T follicular helper cell (primary cell): ENCODE results near the gene KCNC4.

Source experiments
- DNase-seq: peaks from one replicate; pipeline ENCODE4 v3.0.0-alpha.2; 2020; ENCODE audit warnings: low read depth

The KCNC4 gene

DNA sequence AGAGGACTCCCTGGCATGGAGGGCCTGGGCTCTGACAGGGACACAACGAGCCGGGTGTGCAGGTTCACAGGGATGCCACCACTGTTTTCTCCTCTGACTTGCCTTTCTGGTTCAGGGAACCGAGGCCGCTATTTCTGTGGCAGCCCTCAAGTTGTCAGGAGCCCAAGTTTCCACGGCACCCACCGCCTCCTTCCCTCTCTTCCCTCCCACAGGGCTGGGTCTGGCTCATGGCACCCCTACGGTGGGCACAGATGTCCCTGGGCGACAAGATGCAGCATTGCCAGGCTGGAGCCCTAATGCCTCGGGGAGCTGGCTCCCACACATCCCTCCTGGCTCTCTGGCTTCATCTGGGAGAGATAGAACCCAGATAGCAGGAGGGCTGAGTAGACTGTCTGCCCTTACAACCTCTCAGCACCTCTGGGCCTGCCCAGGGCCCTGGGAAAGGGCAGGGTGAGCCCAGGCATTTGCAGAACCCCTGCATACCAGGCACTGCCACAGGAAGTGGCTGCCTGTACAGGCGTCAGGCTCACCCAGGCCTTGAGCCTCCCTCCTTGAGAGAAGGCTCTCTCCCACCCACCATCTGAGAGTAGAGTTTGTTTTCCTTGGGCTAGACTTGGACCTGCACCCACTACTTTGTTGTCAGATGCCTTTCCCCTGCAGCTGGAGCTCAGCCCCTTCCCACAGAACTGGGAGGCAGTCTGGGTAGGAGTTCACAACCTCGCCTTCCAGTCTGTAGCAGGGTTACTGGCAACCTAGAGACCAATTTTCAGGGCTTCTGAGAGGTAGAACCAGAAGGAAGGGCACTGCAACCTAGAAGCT is 20.5 kb downstream of the KCNC4 start:
- DNase-seq: no peak

DNA sequence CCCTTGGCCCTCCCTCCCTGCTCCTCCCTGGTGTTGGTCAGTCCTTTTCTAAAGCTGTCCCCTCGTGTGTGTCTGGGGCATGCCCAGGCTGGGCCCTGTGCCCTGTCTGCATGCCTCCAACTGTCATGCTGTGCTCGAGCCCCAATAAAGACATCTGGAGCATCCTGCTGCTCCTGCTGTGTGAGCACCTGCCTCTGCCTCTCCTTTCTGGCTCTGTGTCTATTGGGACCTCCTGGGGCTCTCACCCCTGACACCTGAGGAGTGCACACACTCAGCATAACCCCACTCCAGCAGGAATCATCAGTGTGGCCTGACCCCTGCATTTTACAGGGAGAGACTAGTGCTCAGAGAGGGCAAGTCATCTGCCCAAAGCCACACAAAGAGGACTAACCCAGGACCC is 23.7 kb downstream of the KCNC4 start:
- no peak for DNase-seq

- DNase-seq: no peak
Observed at GRCh38 chr1:110234691-110235090, 24.6 kb downstream of the KCNC4 start.

DNA sequence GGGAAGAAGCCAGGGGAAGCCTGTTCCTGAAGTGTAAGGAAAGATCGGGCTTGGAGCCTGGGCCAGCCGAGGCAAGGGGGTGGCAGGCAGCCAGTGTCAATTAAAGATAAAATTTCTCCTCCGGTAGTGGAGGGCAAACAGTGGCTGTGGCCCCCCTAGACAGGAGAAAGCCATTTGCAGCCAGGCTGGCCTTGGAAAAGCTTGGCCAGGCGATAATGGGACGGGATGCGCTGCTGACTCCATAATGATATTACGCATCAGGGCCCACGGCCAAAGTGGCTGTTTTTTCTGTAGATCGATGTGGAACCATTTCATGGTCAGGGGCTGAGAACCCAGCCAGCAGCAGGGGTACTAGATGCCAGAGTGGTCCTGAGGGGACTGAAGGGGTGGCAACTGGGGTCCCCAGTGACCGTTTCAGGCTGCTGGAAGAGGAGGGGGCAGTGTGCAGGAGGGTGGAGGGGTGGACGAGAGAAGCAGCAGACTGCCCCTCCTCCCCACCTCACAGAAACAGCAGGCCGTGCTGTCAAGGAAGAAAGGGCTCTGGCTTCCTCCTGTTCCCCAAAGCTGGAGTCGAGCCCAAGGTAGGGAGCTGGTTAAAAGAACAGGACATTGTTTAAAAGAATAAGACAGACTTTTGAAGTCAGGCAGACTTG is 25.2 kb downstream of the KCNC4 start:
- no peak for DNase-seq

GRCh38 chr1:110235834-110236682 is 25.9 kb downstream of the KCNC4 start:
- DNase-seq: no peak

DNA sequence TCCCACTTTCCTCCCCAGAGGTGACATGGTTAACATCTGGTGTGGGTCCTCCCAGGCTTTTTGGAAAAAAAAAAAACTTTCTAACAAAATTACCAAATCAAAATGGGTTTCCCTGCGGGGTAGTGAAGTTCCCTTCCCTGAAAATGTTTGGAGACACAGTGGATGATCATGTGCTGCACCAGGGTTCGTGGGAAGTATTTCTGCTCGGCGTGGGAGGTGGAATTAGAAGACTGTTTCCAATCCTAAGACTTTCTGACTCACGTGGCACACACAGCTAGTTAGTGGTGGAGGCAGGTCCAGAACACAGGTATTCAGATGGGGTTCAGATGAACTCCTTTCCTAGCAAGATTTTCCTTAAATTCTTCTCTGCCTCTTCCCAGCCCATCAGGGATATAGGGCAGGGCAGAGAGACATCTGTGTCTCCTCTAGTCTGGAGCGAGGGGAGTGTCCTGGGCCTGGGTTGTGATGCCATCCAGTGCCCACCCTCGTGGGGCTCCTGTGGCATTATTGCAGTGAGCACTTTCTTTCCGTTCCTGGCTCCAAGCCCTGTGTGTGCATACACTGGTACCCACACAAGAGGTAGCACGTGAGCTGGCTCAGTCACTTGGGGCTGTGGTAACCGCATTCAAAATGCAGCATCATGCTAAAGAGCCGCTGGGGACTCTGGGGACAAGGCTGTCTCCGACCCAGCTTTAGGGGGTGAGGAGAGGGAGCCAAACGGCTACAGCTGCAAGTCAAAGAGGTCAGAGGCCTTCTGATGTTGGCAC is 27.5 kb downstream of the KCNC4 start:
- no peak for DNase-seq

DNA sequence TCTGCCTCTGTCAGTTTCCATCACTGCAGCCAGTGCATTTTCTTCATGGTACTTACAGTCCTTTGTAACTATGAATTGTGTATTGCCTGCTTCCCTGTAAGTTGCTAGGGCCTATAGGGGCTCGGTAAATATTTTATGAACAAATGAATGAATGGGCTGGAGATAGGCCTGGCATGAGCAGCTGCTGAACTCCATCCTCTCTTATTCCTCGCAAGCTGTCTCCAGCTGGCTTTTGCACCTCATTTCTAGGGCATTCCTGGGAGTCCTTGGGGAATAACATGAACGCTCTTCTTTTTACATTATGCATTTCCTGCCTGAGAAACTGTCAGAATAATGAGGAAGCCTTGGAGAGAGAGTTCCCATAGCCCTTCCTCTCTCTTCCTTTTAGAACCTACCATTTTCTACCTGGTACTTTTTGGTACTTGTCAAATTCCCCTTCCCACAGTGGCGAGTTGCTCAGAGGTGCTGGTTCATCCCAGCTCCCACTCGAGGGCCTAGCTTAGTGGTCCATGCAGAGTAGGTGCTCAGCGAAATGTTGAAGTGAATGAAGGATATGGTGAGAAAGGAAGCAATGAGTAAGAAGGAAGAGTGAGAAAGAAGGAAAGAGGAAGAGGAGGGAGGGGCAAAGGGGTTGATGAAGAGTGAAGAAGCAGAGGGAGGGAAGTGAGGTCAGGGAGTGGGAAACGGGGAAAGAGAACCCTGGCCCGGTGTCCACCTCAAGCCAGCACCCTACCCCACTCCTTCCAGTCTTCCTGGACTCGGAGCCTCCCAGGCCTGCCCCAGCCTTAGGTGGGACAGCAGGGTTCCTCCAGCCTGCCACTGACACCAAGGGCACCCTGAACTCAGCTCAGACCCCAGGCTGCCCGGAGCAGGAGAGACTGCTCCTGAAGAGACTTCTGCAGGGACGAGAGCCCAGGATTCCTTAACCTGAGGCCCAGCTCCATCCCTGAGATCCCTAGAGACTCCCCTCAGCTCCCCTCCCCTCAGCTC is 29.6 kb downstream of the KCNC4 start:
- DNase-seq: no peak

- DNase-seq: no peak
Observed at GRCh38 chr1:110240476-110241210, 30.5 kb downstream of the KCNC4 start.

GRCh38 chr1:110241516-110241915 is 31.4 kb downstream of the KCNC4 start:
- DNase-seq: no peak

- DNase-seq: no peak
Observed at GRCh38 chr1:110242062-110242461, 31.9 kb downstream of the KCNC4 start.

DNA sequence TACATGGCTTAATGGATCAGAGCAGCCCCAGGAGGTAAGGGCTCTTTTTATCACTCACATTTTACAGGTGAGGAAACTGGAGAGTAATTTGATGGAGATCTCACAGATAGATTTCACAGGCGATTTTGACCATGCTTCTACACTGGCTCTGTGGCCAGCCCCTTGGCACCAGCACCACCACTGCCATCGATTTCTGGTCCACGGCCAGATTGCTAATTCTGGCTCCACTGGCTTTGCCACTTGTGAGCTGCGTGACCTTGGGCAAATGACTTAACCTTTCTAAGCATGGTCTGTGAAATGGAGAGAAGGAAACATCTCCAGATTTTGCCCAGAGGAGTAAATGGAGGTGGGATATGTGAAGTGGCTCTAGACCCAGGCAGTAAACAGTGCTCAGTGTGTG is 32.6 kb downstream of the KCNC4 start:
- no peak for DNase-seq

GRCh38 chr1:110243146-110243545 is 33.0 kb downstream of the KCNC4 start:
- DNase-seq: no peak

GRCh38 chr1:110243574-110243973 is 33.5 kb downstream of the KCNC4 start:
- no peak for DNase-seq

DNA sequence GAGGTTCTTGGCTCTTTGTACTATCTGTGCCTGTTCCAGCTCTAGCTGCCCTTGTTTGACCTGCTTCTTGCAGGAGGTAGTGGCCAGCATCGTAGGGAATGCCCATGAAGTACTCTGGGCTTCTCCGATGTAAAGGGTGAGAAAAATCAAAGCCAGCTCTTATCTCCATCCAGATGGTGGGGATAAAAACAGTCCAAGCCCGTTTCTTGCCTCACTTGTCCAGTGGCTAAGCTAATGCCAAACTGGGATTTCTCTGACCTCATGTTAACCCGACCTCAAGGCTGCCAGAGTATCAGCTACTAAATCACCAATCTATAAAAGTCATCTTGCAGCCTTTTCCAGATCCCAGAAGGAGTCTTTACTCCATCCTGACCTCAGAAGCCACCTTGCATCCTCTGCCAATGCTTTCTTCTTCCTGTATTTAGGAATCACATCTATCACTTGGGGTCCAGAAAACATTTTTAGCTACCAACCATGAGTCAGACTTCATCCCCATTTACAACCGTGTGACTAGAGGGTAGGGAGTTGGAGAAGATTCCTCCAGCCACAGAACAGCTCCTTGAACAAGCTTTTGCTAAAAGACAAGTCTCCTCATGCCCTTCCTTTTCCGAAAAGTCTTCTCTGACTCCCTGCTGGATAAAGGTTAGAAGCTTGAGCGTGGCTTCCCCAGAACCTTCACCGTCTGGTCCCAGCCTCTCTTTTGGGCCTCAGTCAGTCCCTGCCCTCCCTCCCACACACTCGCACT is 35.9 kb downstream of the KCNC4 start:
- DNase-seq: no peak

DNA sequence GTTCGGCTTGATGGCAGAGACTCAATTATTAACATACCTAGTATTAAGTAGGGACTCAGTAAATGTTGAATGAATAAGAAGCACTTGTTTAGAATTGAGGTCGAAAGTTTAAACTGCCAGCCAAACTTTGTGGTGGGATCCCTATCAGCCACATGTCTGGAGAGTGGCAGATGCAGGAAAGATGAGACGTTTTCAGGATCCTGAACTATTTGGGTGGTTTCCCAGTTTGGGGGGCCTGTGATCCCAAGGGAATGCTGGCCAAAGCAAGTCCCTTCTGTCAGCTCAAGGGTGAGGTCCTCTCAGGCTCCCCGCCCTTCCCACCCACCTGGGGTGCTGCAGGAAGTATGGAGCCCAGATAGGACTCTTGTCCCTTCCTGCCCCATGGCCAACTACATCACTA is 38.6 kb downstream of the KCNC4 start:
- DNase-seq: no peak

DNA sequence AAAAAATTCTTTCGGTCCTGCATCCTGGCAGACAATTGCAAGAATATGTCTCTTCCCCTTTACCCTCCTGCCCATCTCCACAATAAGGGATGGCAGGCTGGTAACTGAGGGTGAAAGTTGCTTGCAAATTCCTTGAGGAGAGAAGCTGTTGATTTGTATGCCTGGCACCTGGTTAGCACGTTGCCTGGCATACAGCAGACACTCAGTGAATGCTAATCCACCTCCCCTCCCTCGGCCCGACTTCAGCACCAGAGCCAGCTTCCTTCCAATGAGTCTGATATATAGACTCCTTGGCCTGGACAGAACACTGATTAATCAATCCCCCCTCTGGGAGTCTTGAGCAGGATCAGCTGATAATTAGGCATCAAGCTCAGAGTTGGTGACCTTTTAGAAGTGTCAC is 39.1 kb downstream of the KCNC4 start:
- no peak for DNase-seq

DNA sequence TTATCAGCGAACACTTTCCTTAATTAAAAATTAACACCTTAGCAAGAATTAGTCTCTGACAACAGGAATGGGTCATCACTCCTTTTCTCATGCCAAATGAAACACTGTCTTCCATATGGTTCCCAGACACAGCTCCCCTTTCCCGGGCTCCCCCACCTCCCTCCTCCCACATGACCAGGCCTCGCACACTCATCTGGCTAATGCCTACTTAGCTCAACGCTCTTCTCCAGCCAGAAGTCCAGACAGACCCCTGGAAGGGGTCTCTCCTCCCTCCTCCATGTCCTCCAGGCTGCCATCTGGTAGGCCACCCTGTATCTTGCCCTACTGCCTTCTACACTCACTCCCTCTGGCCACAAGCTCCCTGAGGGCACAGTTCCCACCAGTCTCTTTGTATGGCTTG is 39.9 kb downstream of the KCNC4 start:
- DNase-seq: no peak

GRCh38 chr1:110250749-110251148 is 40.6 kb downstream of the KCNC4 start:
- no peak for DNase-seq

- DNase-seq: no peak
Observed at GRCh38 chr1:110253213-110253612, 43.1 kb downstream of the KCNC4 start.
